GM21515 (cell line): ENCODE measurements around the gene IFIT1.
A peak's percentile ranks its signal among the peaks of the same experiment; 100 is the strongest.
"Not testable (repeated sequence)": the region's sequence is repeated elsewhere in the genome, so short reads cannot be mapped to it uniquely, and the experiment has no call there.

ENCODE experiments used
- ATAC-seq: cut with Tn5 transposase; IDR thresholded peaks from one replicate; pipeline ENCODE4 v1.9.1; 2021; ENCODE audit not compliant: unreplicated experiment

The IFIT1 gene

GRCh38 chr10:89363729-89364442, 28.5 kb upstream of the IFIT1 start:
- no peak for ATAC-seq

GRCh38 chr10:89364531-89364930, 27.9 kb upstream of the IFIT1 start:
- no peak for ATAC-seq

- ATAC-seq = peak; percentile 67
These were observed 24.9 kb upstream of the IFIT1 start for GRCh38 chr10:89367529-89367928.

GRCh38 chr10:89368129-89368528, 24.3 kb upstream of the IFIT1 start:
- no peak for ATAC-seq

- ATAC-seq = no peak
These were observed 23.0 kb upstream of the IFIT1 start for GRCh38 chr10:89369156-89370105.

- ATAC-seq = no peak
These were observed 21.3 kb upstream of the IFIT1 start for GRCh38 chr10:89371079-89371478.

GRCh38 chr10:89371987-89372386, 20.4 kb upstream of the IFIT1 start:
- no peak for ATAC-seq

- ATAC-seq = no peak
These were observed 18.3 kb upstream of the IFIT1 start for GRCh38 chr10:89373916-89374711.

- ATAC-seq = no peak
These were observed 17.7 kb upstream of the IFIT1 start for GRCh38 chr10:89374713-89375141.

- no peak for ATAC-seq
These were observed 14.5 kb upstream of the IFIT1 start, which contains the start of gene IFIT1B for GRCh38 chr10:89377705-89378637. Gene IFIT1B (plus strand): TSS chr10:89378056. CDS start chr10:89378136, 80 bp downstream.

- ATAC-seq = no peak
These were observed 13.3 kb upstream of the IFIT1 start for GRCh38 chr10:89379103-89379502.

GRCh38 chr10:89382757-89383156, 9.7 kb upstream of the IFIT1 start:
- ATAC-seq = no peak

- ATAC-seq = no peak
These were observed 7.7 kb upstream of the IFIT1 start for GRCh38 chr10:89384474-89385340.

- no peak for ATAC-seq
These were observed 3.6 kb upstream of the IFIT1 start for GRCh38 chr10:89388806-89389205.

GRCh38 chr10:89389254-89389653, 3.2 kb upstream of the IFIT1 start:
- no peak for ATAC-seq

GRCh38 chr10:89390476-89391225, 1.8 kb upstream of the IFIT1 start:
- ATAC-seq = no peak

GRCh38 chr10:89391226-89391576, 1.2 kb upstream of the IFIT1 start:
- not testable (repeated sequence) for ATAC-seq

- ATAC-seq = peak; percentile 40
These were observed 551 bp downstream of the IFIT1 start for GRCh38 chr10:89392974-89393373.
